ENCODE data around the gene TSC22D3.
"Not testable (repeated sequence)": the region's sequence is repeated elsewhere in the genome, so short reads cannot be mapped to it uniquely, and the experiment has no call there.

Gene TSC22D3

DNA sequence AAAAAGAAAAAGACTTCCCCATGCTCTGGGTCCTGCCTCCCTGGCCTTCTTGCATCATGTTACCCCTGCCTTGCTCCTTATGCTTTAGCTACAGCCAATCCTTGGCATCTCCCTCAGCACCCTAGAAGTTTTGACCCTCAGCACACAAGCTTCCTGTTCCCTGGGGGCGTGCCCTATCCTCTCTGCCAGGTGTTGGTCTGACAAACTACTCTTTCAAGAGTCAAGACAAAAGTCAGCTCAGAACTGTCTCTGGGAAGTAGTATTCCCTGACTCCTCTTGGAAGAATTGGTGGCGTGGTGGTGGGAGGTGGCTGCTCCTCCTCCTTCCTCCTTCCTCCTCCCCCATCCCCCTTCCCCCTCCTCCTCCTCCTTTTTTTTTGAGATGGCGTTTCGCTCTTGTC lies 106.3 kb downstream of the TSC22D3 start:
- peaks cover 14% of the 10 kb centered on the region for H3K4me1 ChIP-seq (ENCODE audit: insufficient read depth, low read length, severe bottlenecking)

DNA sequence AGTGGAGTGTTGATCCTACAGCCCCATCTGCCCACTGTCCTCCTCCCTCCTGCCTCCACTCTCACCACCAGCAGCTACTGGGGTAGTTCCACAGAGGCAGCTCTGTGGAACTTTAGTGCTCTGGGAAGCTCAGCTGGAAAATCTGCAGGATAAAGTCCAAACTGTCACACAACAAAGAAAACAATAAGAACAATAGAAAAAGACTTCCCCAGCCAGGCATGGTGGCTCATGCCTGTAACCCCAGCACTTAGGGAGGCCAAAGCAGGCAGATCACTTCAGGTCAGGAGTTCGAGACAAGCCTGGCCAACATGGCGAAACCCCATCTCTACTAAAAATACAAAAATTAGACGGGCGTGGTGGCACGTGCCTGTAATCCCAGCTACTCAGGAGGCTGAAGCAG lies 106.9 kb downstream of the TSC22D3 start:
- H3K4me1 ChIP-seq (ENCODE audit: insufficient read depth, low read length, severe bottlenecking); H3K4me2 ChIP-seq (ENCODE audit: low read length); H3K27ac ChIP-seq (ENCODE audit: low read depth, low read length, poor library complexity, severe bottlenecking); H3K9ac ChIP-seq (ENCODE audit: low read length); H3K9me2 ChIP-seq (ENCODE audit: low read depth, low read length); H3K9me3 ChIP-seq (ENCODE audit: low read length); H3K4me3 ChIP-seq (ENCODE audit: low read depth, low read length, poor library complexity, severe bottlenecking); H3K36me3 ChIP-seq (ENCODE audit: insufficient read depth, low read length); H3F3A ChIP-seq (ENCODE audit: insufficient read depth, low read length); H2AFZ ChIP-seq (ENCODE audit: low read length); H3K27me3 ChIP-seq (ENCODE audit: insufficient read depth, low read length); H3K79me2 ChIP-seq (ENCODE audit: insufficient read depth, low read length); H4K20me1 ChIP-seq (ENCODE audit: insufficient read depth, low read length): not testable (repeated sequence)

More for the DNA sequence above, 106.3 kb downstream of the TSC22D3 start:
- Histone ChIP-seq H3K9me2 (ENCODE audit: low read depth, low read length) (no peaks in the 10 kb centered on the region), H3K27ac (ENCODE audit: low read depth, low read length, poor library complexity, severe bottlenecking) (no peak overlapping the region), H3K79me2 (ENCODE audit: insufficient read depth, low read length) (no peaks in the 10 kb centered on the region), H3K4me3 (ENCODE audit: low read depth, low read length, poor library complexity, severe bottlenecking) (no peak overlapping the region), H3K27me3 (ENCODE audit: insufficient read depth, low read length) (no peaks in the 10 kb centered on the region), H2AFZ (ENCODE audit: low read length) (no peak overlapping the region), H4K20me1 (ENCODE audit: insufficient read depth, low read length) (no peaks in the 10 kb centered on the region), H3K4me2 (ENCODE audit: low read length) (no peak overlapping the region), H3F3A (ENCODE audit: insufficient read depth, low read length) (no peaks in the 10 kb centered on the region), H3K9me3 (ENCODE audit: low read length) (no peaks in the 10 kb centered on the region), H3K36me3 (ENCODE audit: insufficient read depth, low read length) (no peaks in the 10 kb centered on the region), H3K9ac (ENCODE audit: low read length) (no peak overlapping the region)
- no peak for TF ChIP-seq EZH2 (IDR thresholded peaks at IDR 0.05; ENCODE audit: borderline replicate concordance, low read length)
- TF ChIP-seq, protein P1, sequence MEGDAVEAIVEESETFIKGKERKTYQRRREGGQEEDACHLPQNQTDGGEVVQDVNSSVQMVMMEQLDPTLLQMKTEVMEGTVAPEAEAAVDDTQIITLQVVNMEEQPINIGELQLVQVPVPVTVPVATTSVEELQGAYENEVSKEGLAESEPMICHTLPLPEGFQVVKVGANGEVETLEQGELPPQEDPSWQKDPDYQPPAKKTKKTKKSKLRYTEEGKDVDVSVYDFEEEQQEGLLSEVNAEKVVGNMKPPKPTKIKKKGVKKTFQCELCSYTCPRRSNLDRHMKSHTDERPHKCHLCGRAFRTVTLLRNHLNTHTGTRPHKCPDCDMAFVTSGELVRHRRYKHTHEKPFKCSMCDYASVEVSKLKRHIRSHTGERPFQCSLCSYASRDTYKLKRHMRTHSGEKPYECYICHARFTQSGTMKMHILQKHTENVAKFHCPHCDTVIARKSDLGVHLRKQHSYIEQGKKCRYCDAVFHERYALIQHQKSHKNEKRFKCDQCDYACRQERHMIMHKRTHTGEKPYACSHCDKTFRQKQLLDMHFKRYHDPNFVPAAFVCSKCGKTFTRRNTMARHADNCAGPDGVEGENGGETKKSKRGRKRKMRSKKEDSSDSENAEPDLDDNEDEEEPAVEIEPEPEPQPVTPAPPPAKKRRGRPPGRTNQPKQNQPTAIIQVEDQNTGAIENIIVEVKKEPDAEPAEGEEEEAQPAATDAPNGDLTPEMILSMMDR (IDR thresholded peaks at IDR 0.05; ENCODE audit: low read length): no peak

- Histone ChIP-seq H3K36me3 (ENCODE audit: insufficient read depth, low read length) (no peaks in the 10 kb centered on the region), H3K4me2 (ENCODE audit: low read length) (no peak overlapping the region), H3K9ac (ENCODE audit: low read length) (no peak overlapping the region), H3K9me3 (ENCODE audit: low read length) (no peaks in the 10 kb centered on the region), H3K27ac (ENCODE audit: low read depth, low read length, poor library complexity, severe bottlenecking) (no peak overlapping the region), H3K4me1 (ENCODE audit: insufficient read depth, low read length, severe bottlenecking) (no peaks in the 10 kb centered on the region), H3K9me2 (ENCODE audit: low read depth, low read length) (no peaks in the 10 kb centered on the region), H2AFZ (ENCODE audit: low read length) (no peak overlapping the region), H3K79me2 (ENCODE audit: insufficient read depth, low read length) (no peaks in the 10 kb centered on the region), H4K20me1 (ENCODE audit: insufficient read depth, low read length) (no peaks in the 10 kb centered on the region), H3K4me3 (ENCODE audit: low read depth, low read length, poor library complexity, severe bottlenecking) (no peak overlapping the region), H3K27me3 (ENCODE audit: insufficient read depth, low read length) (no peaks in the 10 kb centered on the region), H3F3A (ENCODE audit: insufficient read depth, low read length) (no peaks in the 10 kb centered on the region)
- no peak for TF ChIP-seq EZH2 (IDR thresholded peaks at IDR 0.05; ENCODE audit: borderline replicate concordance, low read length)
- TF ChIP-seq, protein P1 (IDR thresholded peaks at IDR 0.05; ENCODE audit: low read length): no peak
These were observed 108.2 kb downstream of the TSC22D3 start for GRCh38 chrX:107667426-107667825.

- Histone ChIP-seq H3K9me3 (ENCODE audit: low read length) (no peaks in the 10 kb centered on the region), H3K4me1 (ENCODE audit: insufficient read depth, low read length, severe bottlenecking) (no peaks in the 10 kb centered on the region), H2AFZ (ENCODE audit: low read length) (no peak overlapping the region), H4K20me1 (ENCODE audit: insufficient read depth, low read length) (no peaks in the 10 kb centered on the region), H3K9me2 (ENCODE audit: low read depth, low read length) (no peaks in the 10 kb centered on the region), H3K9ac (ENCODE audit: low read length) (no peak overlapping the region), H3K27me3 (ENCODE audit: insufficient read depth, low read length) (no peaks in the 10 kb centered on the region), H3F3A (ENCODE audit: insufficient read depth, low read length) (no peaks in the 10 kb centered on the region), H3K4me2 (ENCODE audit: low read length) (no peak overlapping the region), H3K36me3 (ENCODE audit: insufficient read depth, low read length) (no peaks in the 10 kb centered on the region), H3K79me2 (ENCODE audit: insufficient read depth, low read length) (no peaks in the 10 kb centered on the region), H3K27ac (ENCODE audit: low read depth, low read length, poor library complexity, severe bottlenecking) (no peak overlapping the region), H3K4me3 (ENCODE audit: low read depth, low read length, poor library complexity, severe bottlenecking) (no peak overlapping the region)
- TF ChIP-seq EZH2 (IDR thresholded peaks at IDR 0.05; ENCODE audit: borderline replicate concordance, low read length): no peak
These were observed 108.7 kb downstream of the TSC22D3 start for GRCh38 chrX:107666931-107667330.

Data from OCI-LY1 (cell line).